ENCODE data around the gene LYL1.

The LYL1 gene

DNA sequence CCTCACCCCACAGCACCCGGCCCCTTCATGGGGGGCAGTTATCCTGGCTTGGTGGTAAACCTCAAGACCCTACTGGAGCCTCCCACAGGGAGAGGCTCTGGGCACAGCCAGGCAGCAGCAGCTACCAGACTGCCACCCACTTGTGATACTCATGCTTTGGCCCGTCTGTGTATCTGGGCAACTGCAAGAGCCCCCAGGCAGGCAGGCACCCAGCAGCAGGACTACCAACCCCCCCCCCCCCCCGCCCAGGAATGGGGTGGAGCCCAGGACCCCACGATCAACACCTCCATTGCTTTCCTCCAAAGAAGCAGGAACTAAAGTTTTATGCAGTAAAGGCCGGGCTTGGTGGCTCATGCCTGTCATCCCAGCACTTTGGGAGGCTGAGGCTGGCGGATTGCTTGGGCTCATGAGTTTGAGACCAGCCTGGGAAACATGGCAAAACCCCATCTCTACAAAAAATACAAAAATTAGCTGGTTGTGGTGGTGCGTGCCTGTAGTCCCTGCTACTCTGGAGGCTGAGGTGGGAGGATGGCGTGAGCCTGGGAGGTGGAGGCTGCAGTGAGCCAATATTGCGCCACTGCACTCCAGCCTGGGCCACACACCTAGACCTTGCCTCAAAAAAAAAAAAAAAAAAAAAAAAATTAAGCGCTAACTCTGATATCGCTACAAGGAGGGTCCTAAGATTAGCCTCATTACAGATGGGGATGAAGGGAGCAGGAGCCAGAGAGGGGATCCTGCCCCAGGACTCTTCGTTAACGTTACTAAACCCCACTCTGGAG is 1.1 kb upstream of the LYL1 start:
- peaks cover 41% of the 10 kb centered on the region for H3K27me3 Mint-ChIP-seq (ENCODE audit: low read depth, poor library complexity)
- H3K4me3 Mint-ChIP-seq: no peak overlapping the region
- DNase-seq: no peak
- no peak overlapping the region for H3K27ac Mint-ChIP-seq
- TF ChIP-seq, protein P1, sequence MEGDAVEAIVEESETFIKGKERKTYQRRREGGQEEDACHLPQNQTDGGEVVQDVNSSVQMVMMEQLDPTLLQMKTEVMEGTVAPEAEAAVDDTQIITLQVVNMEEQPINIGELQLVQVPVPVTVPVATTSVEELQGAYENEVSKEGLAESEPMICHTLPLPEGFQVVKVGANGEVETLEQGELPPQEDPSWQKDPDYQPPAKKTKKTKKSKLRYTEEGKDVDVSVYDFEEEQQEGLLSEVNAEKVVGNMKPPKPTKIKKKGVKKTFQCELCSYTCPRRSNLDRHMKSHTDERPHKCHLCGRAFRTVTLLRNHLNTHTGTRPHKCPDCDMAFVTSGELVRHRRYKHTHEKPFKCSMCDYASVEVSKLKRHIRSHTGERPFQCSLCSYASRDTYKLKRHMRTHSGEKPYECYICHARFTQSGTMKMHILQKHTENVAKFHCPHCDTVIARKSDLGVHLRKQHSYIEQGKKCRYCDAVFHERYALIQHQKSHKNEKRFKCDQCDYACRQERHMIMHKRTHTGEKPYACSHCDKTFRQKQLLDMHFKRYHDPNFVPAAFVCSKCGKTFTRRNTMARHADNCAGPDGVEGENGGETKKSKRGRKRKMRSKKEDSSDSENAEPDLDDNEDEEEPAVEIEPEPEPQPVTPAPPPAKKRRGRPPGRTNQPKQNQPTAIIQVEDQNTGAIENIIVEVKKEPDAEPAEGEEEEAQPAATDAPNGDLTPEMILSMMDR (IDR thresholded peaks at IDR 0.05): no peak
- H3K9me3 Mint-ChIP-seq: peaks cover 3% of the 10 kb centered on the region
- peaks cover 11% of the 10 kb centered on the region for H3K36me3 Mint-ChIP-seq (ENCODE audit: low read depth)
- H3K4me1 Mint-ChIP-seq: no peaks in the 10 kb centered on the region

DNA sequence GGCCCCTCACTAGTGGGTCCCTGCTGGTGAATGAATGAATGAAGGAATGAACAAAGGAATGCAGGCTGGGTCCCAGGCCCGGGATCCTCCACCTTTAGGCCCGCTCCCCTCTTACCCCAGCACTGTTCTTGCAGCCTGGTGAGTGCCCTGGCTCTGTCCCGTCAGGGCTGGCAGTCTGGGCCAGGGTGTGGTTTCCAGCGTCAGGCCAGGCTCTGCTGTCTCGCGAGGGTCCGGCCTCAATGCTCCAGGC is 317 bp downstream of the LYL1 start:
- no peak for DNase-seq
- Mint-ChIP-seq H3K36me3 (ENCODE audit: low read depth) (peaks cover 6% of the 10 kb centered on the region), H3K27me3 (ENCODE audit: low read depth, poor library complexity) (peaks cover 56% of the 10 kb centered on the region), H3K4me3 (no peak overlapping the region), H3K9me3 (peaks cover 3% of the 10 kb centered on the region), H3K27ac (no peak overlapping the region), H3K4me1 (no peaks in the 10 kb centered on the region)
- TF ChIP-seq, protein P1 (IDR thresholded peaks at IDR 0.05): no peak

DNA sequence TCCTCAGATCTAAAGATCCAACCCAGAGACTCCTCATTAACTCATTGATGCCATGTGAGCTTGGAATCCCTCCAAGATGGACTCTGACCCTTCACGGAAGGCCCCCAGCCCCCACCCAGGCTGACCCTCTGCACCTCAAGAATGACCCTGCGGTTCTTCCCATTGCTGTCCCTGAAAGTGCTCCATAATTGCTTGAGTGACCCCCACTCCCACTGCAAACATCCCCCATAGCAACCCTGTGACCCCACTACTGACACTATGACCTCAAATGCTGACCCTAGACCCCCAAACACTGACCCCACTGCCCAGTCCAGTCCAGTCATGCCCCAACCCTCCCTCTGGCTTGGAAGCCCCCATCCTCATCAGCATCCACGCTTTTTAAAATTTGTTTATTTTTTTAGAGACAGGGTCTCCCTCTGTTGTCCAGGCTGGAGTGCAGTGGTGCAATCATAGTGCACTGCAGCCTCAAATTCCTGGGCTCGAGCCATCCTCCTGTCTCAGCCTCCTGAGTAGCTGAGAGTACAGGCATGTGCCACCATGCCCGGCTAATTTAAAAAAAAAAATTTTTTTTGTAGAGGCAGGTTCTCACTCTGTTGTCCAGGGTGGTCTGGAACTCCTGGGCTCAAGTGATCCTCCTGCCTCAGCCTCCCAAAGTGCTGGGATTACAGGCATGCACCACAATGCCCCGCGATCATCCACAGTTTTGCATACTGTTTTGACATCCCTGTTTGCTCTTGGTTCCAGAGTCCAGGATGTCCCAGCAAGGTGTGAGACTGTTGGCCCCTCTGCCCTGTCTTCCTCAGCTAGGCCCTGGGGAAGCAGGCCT is 855 bp downstream of the LYL1 start:
- Mint-ChIP-seq H3K36me3 (ENCODE audit: low read depth) (peaks cover 5% of the 10 kb centered on the region), H3K27ac (no peak overlapping the region), H3K27me3 (ENCODE audit: low read depth, poor library complexity) (peaks cover 61% of the 10 kb centered on the region), H3K4me3 (peak overlapping the region; percentile 23), H3K9me3 (peaks cover 6% of the 10 kb centered on the region), H3K4me1 (peaks cover 4% of the 10 kb centered on the region)
- TF ChIP-seq, protein P1 (IDR thresholded peaks at IDR 0.05): no peak
- DNase-seq: no peak

DNA sequence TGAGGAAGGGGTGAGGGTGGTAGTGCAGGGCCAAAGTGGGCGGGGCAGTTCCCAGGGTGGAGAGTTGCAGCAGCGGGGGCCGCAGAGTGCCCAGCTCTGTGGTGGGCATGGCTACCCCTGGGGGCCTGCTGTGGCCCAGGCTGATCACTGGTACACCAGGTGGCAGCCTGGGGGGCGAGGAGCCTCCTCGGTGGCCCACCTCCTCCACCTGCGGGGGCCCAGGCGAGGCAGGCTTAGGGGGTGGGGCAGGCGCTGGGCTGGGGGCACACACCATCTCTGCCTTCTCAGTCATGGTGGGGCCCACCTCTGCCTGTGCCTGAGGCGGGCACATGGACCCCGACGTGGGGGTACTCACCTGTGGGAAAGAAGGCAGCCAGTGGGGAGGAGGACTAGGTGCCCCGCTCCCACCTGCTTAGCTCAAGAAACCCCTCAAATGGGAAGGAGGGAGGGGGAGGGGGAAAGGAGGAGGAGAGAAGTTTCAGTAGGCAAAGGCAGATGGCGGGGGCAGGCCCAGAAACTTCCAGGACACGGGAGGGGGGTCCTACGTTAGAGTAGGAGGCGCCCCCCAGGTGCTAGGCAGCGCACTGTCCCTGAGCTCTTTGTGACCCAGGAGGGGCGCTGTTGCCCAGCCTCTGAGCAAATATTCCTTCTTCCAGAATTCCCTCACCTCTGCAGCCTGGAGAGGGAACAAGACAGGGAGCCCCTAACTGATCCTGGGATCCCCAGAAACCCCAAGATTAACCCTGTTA is 1.6 kb downstream of the LYL1 start:
- Mint-ChIP-seq H3K36me3 (ENCODE audit: low read depth) (peaks cover 5% of the 10 kb centered on the region), H3K27me3 (ENCODE audit: low read depth, poor library complexity) (peaks cover 65% of the 10 kb centered on the region), H3K9me3 (peaks cover 6% of the 10 kb centered on the region), H3K27ac (no peak overlapping the region), H3K4me1 (peaks cover 7% of the 10 kb centered on the region), H3K4me3 (peak overlapping the region; percentile 23)
- DNase-seq: no peak
- TF ChIP-seq, protein P1 (IDR thresholded peaks at IDR 0.05): peak; percentile 12

DNA sequence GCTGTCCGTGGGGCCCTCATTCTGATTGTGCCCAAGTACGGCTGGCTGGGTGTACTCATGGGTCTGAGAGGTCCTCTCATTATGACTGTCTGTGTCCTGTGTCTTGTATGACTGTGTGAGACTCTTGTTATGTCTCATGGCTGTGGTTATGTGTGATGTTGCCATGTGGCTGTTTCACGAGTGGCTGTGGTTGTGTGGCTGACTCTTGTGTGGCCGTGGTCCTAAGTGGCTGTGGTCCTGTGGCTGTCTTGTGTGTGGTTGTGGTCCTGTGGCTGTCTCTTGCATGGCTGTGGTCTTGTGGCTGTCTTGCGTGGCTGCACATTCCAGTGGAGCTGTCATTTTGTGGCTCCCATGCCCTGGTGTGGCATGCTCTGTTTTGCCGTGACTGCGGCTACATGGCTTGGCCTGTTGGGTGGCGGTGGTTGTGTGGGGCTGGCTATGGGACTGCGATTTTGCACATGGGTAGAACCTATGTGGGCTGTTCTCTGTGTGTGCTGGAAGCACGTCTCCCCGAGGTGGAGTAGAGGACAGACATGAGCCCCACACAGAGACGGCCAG is 2.5 kb downstream of the LYL1 start:
- no peak overlapping the region for H3K27ac Mint-ChIP-seq

More for the DNA sequence above, 2.5 kb downstream of the LYL1 start:
- DNase-seq: no peak
- peak overlapping the region; percentile 48 for H3K4me3 Mint-ChIP-seq
- H3K27me3 Mint-ChIP-seq (ENCODE audit: low read depth, poor library complexity): peaks cover 73% of the 10 kb centered on the region
- TF ChIP-seq, protein P1 (IDR thresholded peaks at IDR 0.05): no peak
- H3K9me3 Mint-ChIP-seq: peaks cover 6% of the 10 kb centered on the region
- peaks cover 12% of the 10 kb centered on the region for H3K4me1 Mint-ChIP-seq
- peaks cover 5% of the 10 kb centered on the region for H3K36me3 Mint-ChIP-seq (ENCODE audit: low read depth)

Measured in nephron progenitor cell (in vitro differentiated cells).